Fibroblast of skin of left quadriceps (primary cell): ENCODE results near the gene CD99.

Source experiments
- DNase-seq, 2 experiments: peaks; one replicate each; pipeline ENCODE4 v3.0.0-alpha.2; 2013; ENCODE audit warnings: low read depth in 2 of 2

Gene CD99, protein sequence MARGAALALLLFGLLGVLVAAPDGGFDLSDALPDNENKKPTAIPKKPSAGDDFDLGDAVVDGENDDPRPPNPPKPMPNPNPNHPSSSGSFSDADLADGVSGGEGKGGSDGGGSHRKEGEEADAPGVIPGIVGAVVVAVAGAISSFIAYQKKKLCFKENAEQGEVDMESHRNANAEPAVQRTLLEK

DNA sequence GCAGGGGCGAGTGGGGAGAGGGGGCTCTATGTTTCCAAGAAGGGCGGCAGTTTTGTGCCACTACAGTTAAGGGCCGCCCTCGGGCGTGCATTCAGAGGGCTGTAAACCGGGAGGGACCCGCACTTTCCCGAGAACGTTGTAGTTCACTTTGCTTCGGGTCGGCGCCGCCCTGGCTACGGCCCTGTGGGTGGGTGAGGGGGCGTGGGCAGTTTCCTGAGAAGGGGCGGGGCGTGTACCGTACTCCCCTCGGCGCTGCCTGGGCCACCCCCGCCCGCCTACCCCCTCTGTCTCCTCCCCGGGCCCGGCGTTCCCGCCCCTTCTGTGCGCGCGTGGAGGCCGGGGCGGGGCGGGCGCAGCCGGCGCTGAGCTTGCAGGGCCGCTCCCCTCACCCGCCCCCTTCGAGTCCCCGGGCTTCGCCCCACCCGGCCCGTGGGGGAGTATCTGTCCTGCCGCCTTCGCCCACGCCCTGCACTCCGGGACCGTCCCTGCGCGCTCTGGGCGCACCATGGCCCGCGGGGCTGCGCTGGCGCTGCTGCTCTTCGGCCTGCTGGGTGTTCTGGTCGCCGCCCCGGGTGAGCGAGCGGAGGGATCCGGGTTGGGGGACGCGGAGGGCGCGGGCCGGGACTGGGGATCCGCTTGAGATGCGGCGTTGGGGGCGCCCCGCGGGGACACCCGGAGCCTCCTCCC, at the start of gene CD99:
Gene CD99 (plus strand): TSS at position 440 of the 687 bp plus-strand sequence. CDS start 66 bp downstream, at position 506.
- peak; percentile 87 to 89 for DNase-seq

DNA sequence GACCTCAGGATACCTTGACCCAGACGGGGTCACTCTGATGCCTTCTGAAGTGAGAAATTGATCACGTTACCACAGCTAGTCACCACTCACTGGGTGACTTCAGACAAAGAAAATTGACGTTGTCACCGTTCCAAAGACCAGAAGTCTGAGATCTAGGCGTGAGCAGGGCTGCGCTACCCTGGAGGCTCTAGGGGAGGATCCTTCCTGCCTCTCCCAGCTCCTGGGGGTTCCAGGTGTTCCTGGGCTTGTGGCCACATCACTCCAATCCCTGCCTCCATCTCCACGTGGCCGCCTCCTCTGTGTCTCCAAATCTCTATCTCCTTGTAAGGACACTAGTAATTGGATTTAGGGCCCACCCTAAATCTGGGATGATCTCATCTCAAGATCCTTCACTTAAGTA, 48.9 kb upstream of the CD99 start:
- DNase-seq = no peak

DNA sequence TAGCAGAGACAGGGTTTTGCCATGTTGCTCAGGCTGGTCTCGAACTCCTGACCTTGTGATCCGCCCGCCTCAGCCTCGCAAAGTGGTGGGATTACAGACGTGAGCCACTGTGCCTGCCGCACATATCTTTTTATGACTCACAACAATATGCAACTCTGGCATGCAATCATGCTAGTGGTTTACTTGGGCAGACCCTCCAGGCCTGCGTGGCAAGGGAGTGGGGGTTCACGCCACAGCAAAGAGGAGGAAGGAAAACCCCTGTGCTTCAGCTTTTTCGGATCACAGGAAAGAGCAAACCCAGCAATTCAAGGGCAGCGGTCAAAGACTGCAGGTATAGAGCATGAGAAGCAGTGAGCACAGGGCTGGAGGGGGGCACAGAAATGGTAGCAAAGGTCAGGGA, 48.3 kb upstream of the CD99 start:
- DNase-seq = no peak

DNA sequence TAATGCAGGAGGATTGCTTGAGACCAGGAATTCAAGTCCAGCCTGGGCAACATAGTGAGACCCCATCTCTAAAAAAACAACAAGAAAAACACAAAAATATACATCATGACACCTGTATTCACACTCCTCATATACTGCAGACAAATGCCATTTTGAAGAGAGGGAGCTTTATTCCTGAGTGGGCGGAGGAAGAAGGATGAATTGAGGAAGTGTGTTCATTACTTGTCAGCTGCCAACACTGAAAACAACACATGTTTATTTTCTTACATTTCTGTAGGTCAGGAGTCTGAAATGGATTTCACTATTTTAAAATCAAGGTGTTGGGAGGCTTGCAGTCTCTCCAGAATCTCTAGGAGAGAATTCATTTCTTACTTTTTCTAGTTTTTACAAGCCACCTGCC, 47.2 kb upstream of the CD99 start:
- no peak for DNase-seq

DNA sequence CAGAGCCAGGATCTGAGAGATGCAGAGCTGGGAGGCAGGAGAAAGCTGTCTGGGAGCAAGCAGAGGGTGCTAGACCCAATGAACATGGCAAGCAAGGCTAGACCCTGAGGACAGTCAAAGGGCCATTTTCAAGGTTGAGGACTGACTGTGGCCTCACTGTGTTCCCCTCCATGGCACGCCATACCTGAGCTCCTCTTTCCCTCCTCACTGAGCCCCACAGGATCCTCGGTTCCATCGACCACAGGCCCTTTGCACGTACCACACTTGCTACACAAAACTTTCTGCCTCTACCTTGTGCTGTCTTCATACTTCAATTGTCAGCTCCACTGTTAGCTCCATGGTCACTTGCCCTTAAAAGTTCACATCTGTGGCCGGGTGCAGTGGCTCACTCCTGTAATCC, 45.5 kb upstream of the CD99 start:
- DNase-seq = no peak

DNA sequence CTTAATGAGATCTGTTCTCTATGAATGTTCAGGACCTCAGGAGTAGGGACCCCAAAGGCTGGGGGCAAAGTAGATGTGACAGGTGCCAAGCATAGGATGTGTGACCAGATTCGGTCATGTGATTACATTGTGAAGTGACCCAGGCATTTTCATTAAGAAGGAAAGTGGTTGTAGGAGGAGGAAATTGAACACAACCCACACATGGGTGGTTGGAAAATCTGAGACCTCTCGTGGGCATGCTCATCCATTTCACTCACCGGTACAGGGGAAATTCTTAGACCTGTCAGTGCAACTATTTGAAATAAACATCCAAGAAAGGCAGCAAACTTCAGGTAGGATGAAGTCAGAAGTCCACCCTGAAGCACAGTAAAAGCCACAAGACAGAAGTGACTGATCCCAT, 43.5 kb upstream of the CD99 start:
- DNase-seq = no peak

DNA sequence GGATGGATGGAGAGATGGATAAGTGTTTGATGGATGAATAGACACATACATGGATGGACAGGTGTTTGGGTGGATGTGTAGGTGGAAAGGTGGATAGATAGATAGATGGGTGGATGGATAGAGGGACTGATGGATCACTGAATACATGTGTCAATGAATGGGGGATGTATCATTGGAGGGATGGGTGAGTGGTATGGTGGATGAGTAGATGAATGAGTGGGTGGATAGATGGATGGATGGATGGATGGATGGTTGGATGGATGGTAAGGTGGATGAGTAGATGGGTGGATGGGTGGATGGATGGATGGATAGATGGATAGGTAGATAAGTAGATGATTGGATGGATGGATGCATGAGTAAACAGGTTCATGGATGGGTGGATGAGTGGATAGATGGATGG, 41.1 kb upstream of the CD99 start:
- DNase-seq = no peak

DNA sequence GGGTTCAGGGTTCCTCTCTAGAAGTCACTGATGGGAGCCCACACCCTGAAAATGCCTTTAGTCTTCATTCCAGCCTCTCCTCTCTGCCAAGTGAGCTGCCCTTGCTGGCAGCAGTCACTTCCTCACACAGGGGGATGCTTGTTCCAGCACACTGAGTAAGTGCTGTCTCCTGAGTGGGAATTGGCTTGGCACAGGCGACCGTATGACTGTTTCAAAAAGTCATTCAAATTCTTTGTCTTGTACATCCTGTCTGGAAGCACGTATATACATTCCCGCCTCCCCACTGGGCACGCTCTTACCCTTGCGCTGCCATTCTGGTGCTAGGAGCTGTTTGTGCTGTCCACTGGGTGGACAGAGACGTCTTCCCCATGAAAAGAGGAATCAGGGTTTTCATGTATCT, 40.2 kb upstream of the CD99 start:
- no peak for DNase-seq

DNA sequence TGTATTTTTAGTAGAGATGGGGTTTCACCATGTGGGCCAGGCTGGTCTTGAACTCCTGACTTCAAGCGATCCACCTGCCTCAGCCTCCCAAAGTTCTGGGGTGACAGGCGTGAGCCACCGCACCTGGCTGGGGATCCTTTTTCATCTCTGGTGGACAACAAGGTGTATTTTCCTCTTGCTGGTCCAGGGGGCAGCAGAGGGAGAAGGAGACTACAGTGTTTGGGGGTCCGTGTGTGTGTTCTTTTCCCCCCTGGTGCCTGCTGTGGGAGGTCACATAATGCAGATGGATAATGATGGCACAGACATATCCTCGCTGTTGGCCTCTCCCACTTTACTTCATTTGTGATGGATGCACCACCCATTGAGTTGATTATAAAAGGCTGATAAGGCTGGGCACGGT, 39.0 kb upstream of the CD99 start:
- DNase-seq = no peak

DNA sequence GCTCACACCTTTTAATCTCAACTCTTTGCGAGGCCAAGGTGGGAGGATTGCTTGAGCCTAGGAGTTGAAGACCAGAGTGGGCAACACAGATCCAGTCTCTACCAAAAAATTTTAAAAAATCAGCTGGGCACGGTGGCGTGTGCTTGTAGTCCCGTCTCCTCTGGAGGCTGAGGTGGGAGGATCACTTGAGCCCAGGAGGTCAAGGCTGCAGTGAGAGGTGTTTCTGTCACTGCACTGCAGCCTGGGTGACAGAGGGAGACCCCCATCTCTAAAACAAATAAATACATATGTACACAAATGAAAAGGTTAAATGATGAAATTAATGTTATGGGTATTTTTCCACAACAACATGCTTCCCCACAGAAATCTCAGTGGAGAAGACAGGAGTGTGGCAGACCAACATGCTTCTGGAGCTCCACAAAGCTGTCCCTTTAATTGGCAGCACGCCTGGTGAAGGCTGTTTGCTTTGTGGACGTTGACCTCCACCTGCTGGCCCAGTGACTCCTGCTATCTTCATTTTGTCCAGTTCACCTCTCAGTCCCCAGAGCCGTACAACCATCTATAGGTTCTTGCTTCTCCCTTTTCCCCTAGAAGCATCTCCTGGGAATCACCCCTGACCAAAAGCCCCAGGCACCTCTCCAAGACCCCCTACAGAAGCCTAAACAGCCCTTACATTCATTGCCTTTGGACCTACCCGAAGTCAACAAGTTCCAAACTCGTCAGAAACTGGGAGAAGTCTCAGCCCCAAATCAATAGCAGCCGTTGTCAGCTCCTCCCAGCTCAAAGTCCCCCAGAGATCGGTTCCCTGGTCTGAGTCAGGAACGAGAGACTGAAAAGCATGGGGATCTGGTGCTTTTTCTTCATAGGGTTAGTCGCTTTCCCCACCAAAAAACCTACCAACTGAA, 36.4 kb upstream of the CD99 start:
- DNase-seq = no peak

DNA sequence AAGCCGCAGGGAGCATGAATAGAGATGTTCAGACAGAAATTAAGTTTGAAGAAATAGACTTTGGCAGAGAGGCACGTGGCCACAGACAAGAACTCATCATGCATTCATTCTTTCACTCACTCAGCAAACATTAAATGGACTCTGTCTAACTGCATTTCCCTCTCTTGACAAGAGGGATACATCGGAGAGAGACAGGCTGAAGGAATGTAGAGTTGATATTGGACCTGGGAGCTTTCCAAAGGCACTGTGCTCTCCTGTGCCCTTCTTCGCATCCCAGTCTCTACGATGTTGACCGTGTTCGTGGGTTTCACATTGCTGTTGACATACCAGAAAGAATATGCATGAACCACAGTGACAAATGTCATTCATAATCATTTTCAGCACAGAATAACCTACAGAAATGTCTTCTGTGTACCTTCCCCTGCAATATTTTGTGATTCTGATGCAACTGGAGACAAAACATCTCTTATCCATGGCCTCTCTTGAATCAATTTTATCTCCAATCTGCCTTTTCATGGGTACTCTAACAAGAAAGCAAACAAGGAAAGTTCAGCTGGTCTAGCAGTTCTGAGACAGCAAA, 34.7 kb upstream of the CD99 start:
- DNase-seq = no peak

DNA sequence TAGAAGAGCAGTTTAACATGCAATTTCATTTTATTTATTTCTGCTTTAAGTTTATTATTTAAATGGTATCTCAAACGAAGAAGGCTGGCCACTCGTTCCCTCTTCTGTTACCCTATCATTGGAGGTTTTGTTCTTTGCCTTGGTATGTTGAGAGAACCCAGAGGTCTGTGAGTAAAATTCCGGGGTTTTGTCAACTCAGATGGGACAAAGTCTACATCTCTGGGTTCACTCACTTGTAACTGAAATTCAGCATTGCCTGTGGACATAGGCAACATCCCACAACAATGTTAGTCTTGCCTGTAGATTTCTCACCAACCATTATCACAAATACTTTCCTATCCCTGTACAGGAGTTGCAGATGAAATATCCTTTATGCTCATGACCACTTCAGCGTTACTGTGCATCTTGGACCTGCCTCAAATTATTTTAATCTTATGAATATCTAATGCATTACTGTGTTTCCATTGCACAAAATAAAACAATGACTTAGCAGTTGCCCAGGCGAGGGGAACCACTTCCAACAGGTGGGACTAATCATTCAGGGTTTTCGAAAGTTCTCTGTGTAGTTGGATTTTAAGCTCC, 33.5 kb upstream of the CD99 start:
- no peak for DNase-seq

DNA sequence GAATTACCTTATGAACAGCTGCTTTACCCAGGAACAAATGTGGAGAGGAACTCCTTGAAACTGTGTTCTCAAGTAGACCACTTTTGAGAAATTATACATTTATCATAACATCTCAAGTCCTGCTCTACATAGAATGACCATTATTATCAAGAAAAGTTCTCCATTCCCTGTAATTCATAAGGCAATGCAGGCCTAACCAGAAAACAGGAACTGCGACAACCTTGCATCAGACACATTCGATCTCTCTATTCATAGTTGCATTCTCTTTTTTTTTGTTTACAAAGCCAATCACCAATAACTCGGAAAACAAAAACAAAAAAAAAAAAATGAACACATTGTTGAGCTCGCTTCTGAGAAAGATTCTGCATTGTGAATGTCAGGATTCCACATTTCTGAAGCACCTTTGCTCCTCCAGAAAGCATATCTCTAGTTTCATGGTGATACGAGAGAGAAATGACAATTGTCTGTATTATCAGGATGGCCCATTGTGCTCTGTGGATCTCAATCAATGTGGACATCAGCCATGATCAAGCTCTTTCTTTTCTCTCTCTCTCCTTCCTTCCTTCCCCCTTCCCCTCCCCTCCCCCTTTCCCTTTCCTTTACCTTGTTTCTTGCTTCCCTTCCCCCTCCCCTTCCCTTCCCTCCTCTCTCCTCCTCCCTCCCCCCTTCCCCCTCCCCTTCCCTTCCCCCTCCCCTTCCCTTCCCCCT, 32.4 kb upstream of the CD99 start:
- DNase-seq = no peak

DNA sequence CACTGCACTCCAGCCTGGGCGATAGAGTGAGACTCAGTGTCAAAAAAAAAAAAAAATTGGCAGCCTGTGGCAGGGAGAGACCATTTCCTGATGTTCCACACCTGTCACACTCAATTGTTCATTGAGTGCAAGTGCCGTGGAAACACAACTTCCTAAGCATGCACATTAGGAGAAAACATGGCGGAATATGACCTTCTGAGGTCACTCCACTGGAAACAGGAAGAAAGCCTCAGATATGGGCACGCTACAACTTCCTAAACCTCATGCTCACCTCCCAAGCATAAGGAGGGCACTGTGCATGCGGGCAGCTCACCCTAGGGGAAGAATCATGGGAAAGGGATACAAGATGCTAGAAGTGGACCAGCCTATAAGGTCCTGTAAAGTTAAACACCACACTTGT, 28.5 kb upstream of the CD99 start:
- no peak for DNase-seq

DNA sequence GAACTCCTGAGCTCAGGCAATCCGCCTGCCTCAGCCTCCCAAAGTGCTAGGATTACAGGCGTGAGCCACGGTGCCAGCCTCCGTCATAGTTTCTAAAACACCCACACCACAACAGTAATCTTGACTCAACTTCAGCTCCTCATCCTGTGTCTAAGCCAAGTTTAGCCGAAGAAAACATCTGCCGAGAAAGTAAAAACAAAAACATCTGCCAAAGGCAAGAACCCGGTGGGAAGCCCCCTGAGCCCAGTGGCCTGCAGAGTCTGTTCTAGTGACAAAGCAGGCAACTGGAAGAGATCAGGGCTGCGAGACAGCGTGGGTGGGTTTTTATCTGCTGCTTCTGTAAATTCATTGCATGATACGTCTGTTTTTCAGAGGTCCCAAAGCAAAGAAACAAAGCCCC, 26.6 kb upstream of the CD99 start:
- peak; percentile 16 to 25 for DNase-seq

DNA sequence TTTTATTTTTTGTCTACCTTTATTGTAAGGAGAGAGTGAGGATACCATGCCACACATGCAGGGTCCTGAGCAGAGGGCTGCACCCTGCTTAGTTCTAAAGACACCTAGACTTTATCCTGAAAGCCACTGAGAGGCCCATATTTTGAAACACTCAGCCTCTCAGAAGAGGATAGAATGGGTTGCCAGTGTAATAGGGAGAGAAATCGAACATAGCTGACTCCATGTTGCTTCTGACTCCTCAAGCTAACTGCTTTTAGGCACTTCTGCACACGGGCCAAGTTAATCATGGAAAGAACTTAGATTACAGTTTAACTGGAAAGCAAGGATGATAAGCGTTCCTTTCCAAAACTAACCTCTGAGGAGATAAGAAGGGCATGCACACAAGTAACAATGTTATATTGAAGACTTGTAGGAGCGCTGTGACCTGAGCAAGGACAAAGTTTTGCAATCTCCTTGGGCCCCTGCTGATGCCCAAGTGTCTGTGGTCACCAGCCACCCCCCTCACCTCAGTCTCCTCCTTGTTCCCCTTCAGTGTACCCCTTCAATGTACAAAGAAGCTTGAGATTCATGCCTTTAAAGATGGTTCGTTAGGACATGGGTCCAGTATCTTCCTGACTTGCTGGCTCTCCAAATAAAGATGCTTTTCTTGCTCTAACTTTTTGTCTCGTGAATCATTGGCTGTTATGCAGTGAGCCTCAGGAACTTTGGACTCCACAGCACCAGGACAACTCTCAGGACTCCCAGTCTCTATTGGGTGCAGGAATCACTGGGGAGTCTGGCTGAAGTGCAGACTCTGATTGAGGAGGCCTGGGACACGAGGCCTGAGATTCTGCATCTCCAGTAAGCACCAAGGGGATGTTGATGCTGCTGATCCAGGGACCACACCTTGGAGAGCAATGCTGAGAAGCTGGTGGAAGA, 25.4 kb upstream of the CD99 start:
- no peak for DNase-seq

DNA sequence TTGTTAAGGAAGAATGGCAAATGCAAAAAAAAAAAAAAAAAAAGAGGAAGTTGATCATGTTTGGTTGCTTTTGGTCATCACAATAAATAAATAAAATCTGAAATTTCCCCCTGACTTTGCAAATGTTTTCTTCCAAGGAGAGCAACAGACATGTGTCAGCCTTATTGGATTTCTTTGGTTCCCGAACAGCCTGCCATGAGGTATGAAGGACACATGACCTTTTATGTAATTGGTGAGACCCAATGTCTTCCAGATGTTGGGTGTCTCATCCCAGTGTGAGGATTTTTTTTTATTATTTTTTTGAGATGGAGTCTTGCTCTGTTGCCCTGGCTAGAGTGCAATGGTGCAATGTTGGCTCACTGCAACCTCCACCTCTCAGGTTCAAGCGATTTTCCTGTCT, 24.6 kb upstream of the CD99 start:
- no peak for DNase-seq

DNA sequence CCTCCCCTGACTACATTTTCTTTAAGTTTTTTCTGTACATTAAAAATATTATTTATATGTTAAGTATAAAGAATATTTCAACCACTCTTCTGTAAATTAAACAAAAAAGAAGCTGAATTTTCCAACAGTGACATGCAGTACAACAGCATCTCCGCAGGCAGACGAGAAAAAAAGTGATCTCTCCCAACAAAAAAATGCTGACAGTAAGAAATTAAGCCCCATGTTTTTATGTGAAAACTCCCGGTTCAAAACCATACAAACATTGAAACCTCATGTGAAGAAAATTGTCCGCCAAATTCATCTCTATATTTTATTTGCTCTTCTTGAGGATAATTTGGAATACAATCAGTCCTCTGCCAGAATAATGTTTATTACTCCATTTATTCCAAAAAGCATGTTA, 20.1 kb upstream of the CD99 start:
- DNase-seq = no peak

DNA sequence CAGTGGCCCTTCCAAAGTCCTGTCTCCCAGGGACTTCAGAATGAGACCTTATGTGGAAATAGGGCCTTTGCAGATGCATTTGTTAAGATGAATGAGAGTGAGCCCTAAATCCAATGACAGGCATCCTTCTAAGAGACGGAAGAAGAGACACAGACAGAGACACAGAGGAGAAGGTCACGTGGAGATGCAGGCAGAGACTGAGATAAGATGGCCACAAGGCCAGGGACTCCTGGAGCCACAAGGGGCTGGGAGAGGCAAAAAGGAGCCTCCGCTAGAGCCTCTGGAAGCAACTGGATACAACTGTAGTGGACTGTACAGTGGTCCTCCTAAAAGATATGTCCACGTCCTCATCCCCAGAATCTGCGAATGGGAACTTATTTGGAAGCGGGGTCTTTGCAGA, 19.0 kb upstream of the CD99 start:
- no peak for DNase-seq

DNA sequence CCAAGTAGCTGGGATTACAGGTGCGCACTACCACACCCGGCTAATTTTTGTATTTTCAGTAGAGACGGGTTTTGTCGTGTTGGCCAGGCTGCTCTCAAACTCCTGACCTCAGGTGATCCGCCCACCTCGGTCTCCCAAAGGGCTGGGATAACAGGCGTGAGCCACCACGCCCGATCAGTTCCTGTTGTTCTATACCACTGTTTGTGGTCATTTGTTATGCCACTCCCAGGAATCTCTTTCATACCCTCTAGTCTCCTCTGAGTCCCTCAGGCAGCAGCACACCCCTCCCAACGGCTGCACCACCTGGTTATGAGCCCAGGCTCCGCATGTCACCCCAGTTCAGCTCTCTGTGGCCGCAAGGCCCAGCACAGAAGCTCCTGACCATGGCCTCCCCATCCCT, 17.5 kb upstream of the CD99 start:
- DNase-seq = no peak
